Fibroblast of pulmonary artery (primary cell): Measurements from ENCODE around the gene HINT3.

ENCODE experiments used
- DNase-seq: peaks from one replicate; pipeline ENCODE4 v3.0.0-alpha.2; 2010; ENCODE audit warnings: low read depth
- H3K4me3 ChIP-seq: replicated peaks from 2 replicates; pipeline ENCODE4 v1.5.1; 2011; ENCODE audit warnings: low read depth, mild to moderate bottlenecking, control low read depth, low read length, moderate library complexity
- TF ChIP-seq, protein P1 (sequence below): IDR thresholded peaks from 2 replicates; pipeline ENCODE4 v1.5.1; 2011; ENCODE audit warnings: mild to moderate bottlenecking, control low read depth, low read length, inconsistent platforms; ENCODE audit errors: missing control alignments

HINT3 gene

GRCh38 chr6:125985979-125986300 lies 29.4 kb downstream of the HINT3 start:
- DNase-seq, result no peak
- TF ChIP-seq, protein P1, sequence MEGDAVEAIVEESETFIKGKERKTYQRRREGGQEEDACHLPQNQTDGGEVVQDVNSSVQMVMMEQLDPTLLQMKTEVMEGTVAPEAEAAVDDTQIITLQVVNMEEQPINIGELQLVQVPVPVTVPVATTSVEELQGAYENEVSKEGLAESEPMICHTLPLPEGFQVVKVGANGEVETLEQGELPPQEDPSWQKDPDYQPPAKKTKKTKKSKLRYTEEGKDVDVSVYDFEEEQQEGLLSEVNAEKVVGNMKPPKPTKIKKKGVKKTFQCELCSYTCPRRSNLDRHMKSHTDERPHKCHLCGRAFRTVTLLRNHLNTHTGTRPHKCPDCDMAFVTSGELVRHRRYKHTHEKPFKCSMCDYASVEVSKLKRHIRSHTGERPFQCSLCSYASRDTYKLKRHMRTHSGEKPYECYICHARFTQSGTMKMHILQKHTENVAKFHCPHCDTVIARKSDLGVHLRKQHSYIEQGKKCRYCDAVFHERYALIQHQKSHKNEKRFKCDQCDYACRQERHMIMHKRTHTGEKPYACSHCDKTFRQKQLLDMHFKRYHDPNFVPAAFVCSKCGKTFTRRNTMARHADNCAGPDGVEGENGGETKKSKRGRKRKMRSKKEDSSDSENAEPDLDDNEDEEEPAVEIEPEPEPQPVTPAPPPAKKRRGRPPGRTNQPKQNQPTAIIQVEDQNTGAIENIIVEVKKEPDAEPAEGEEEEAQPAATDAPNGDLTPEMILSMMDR, result no peak
- peak overlapping the region; percentile 93 for H3K4me3 ChIP-seq

DNA sequence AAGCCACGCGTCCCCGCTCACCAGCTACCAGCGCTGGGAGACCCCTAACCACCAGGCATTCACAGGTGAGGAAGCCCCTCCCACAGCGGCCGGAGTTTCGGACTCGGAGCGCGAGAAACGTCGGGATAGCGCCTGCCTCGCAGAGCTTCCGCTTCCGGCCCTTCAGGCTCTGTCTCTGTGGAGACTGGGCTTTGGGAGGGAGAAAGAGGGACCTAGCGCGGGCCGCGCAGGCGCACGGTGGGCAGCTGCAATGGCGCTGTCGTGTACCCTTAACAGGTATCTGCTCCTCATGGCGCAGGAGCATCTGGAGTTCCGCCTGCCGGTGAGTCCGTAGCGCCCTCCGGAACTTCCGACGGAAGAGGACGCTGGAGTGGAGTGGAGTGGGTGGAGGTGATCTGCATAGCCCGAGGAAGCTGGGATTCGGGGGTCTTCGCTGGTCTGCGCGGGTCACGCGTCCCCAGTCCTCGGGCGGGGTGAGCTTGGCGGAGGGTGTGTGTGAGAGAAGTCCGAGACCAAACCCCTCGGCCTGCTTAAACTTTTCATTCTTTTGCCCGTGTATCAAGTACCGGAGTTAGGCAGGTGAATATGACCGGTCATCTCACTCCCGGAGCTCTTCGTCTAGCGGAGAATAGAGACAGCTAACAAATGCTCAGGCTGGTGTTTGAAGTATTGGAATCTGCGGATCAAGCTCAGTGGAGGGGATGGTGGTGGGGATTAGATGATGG lies 29.9 kb downstream of the HINT3 start, which contains the start of gene TRMT11:
Gene TRMT11 (plus strand): TSS at position 240 of the 725 bp plus-strand sequence. CDS start 11 bp downstream, at position 251.
- TF ChIP-seq, protein P1, result no peak
- DNase-seq, result peak; percentile 88
- peak within 1 kb of the TSS; percentile 93 for H3K4me3 ChIP-seq

- TF ChIP-seq, protein P1, result no peak
- peak overlapping the region; percentile 93 for H3K4me3 ChIP-seq
- DNase-seq, result peak; percentile 32
These were observed 30.6 kb downstream of the HINT3 start for GRCh38 chr6:125987026-125987617.

- TF ChIP-seq, protein P1, result no peak
- no peak overlapping the region for H3K4me3 ChIP-seq
- no peak for DNase-seq
These were observed 31.7 kb downstream of the HINT3 start for GRCh38 chr6:125988280-125988679.

DNA sequence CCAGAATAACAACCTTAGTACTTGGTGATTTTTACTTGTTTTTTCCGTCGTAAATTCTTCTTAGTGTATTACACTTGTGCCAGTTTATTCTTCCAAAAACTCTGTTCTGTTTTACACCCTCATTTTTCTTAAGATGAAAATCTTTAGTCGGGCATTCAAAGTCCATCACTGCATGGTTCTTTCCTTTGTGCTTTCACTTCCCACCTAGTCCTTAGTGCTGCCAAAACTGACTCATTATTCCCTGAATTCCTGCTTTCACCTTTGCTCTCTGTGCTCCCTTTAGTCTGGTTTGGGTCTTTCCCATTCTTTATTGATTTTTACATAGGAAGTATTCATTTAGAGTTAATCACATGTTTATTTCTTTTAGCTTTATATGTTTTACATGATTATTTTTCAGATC lies 33.1 kb downstream of the HINT3 start:
- TF ChIP-seq, protein P1, result no peak
- no peak for DNase-seq
- no peak overlapping the region for H3K4me3 ChIP-seq

GRCh38 chr6:125991653-125992052 lies 35.1 kb downstream of the HINT3 start:
- TF ChIP-seq, protein P1, result no peak
- no peak overlapping the region for H3K4me3 ChIP-seq
- DNase-seq, result no peak
